GM06990 (cell line): ENCODE data around the gene RBM5.

Source experiments
- DNase-seq: peaks from one replicate; pipeline ENCODE4 v3.0.0-alpha.2; 2011; ENCODE audit not compliant: insufficient read length; ENCODE audit errors: extremely low read depth
- H3K27me3 ChIP-seq: replicated peaks from 2 replicates; pipeline ENCODE4 v1.6.0; 2011; ENCODE audit warnings: low read length; ENCODE audit not compliant: control insufficient read depth, insufficient read depth
- H3K36me3 ChIP-seq: 2 replicates; pipeline ENCODE4 v1.5.1; 2011; ENCODE audit warnings: low read length; ENCODE audit not compliant: control insufficient read depth, insufficient read depth
- H3K4me3 ChIP-seq: replicated peaks from 2 replicates; pipeline ENCODE4 v1.5.1; 2011; ENCODE audit warnings: low read depth, mild to moderate bottlenecking, control low read depth, low read length
- TF ChIP-seq, protein P1 (sequence below): IDR thresholded peaks from 2 replicates; pipeline ENCODE4 v1.5.1; 2011; ENCODE audit warnings: low read length, control low read depth, mild to moderate bottlenecking, inconsistent platforms; ENCODE audit not compliant: insufficient read depth, poor library complexity, severe bottlenecking

Gene RBM5

GRCh38 chr3:50095352-50095998 is 6.8 kb downstream of the RBM5 start:
- DNase-seq: no peak
- Histone ChIP-seq H3K36me3 (peaks cover 32% of the 10 kb centered on the region), H3K27me3 (no peaks in the 10 kb centered on the region), H3K4me3 (no peak overlapping the region)
- TF ChIP-seq, protein P1, sequence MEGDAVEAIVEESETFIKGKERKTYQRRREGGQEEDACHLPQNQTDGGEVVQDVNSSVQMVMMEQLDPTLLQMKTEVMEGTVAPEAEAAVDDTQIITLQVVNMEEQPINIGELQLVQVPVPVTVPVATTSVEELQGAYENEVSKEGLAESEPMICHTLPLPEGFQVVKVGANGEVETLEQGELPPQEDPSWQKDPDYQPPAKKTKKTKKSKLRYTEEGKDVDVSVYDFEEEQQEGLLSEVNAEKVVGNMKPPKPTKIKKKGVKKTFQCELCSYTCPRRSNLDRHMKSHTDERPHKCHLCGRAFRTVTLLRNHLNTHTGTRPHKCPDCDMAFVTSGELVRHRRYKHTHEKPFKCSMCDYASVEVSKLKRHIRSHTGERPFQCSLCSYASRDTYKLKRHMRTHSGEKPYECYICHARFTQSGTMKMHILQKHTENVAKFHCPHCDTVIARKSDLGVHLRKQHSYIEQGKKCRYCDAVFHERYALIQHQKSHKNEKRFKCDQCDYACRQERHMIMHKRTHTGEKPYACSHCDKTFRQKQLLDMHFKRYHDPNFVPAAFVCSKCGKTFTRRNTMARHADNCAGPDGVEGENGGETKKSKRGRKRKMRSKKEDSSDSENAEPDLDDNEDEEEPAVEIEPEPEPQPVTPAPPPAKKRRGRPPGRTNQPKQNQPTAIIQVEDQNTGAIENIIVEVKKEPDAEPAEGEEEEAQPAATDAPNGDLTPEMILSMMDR: no peak

DNA sequence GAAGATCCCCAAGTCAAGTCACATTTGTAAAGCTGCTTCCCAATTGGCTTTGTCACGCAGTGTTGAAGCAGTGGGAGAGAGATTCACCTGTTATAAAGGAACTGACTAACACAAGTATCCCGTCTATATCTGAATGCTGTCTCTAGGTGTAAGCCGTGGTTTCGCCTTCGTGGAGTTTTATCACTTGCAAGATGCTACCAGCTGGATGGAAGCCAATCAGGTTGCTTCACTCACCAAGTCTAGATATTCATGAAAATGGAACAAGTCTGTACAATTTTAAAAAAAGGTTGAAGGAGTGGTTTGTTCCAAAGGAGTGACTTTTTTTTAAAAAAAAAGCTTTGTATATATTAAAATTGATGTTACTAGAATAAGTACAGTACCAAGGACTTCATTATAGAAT is 11.7 kb downstream of the RBM5 start:
- Histone ChIP-seq H3K36me3 (peaks cover 35% of the 10 kb centered on the region), H3K4me3 (no peak overlapping the region), H3K27me3 (no peaks in the 10 kb centered on the region)
- no peak for DNase-seq
- TF ChIP-seq, protein P1: no peak

DNA sequence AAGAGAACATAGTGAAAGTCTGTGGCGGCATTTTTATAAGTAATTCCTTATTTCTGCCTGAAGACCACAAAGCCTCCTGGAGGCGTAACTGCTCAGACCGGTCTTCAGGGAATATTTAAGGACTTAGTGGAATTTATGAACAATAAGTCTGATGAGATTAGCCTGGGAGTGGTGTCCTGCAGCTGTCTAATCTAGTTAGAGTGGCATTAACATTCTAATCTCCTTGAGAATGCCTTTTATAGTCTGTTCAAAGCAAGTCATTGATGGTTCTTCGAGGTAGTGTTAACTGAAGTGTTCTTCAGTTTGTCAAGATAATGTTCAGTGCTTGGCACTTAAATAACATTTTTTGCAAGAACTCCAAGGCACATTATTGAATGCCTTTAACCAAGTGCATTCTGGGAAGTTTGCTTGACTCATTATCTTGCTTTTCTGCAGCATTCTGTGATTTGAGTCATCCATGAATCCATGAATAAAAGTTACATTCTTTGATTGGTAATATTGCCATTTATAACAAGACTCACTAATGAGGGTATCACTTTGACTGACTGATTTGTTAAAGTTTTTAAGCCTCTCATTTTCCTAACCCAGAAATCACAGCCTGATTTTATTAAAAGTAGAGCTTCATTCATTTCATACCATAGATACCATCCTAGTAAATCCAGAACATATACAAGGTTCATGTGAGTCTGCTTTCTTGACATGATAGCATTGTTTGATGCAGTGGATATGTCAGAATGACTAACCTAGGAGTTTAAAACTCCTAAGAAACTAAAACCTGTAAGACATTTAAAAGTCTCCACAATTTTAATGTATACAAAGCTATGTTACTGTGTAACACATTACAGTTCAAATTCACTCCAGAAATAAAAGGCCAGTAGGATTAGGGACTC is 12.5 kb downstream of the RBM5 start:
- Histone ChIP-seq H3K27me3 (no peaks in the 10 kb centered on the region), H3K4me3 (no peak overlapping the region), H3K36me3 (peaks cover 33% of the 10 kb centered on the region)
- TF ChIP-seq, protein P1: no peak
- DNase-seq: no peak

DNA sequence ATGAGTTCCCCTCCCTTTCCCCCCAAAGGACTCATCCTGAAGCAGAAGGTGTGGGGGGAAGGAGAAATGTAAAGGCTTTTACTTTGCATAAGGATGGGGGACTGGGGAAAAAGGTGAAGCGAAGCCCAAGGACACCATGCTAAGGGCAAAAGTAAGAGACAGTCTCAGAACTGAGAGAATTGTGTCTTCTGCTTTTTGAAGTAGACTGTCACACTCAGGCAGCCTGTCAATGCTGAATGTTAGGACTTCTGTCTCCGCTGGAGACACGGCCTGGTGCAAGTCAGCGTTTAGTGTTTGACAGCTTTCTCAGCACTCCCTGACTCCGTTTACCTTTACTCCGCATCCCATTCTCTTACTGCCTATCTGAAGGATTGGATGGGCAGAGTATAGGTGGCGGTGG is 13.8 kb downstream of the RBM5 start:
- DNase-seq: no peak
- Histone ChIP-seq H3K36me3 (peaks cover 36% of the 10 kb centered on the region), H3K4me3 (no peak overlapping the region), H3K27me3 (no peaks in the 10 kb centered on the region)
- TF ChIP-seq, protein P1: no peak

DNA sequence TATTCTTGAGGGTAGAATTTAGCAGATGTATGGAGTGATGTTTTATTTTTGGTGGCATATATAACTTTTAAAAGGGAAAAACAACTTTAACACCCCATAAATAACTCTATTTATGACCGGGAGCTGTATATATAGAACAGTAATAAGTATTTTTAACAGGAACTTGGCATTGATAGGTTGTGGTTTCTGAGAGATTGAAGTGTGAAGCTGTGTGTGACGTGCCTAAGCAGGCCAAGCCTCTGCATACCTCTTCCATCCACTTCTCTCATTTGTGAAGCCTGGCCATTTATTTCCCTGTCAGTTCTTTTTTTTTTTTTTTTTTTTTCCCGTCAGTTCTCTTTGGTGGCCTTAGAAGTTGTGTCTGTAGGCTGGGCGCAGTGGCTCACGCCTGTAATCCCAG is 23.0 kb downstream of the RBM5 start:
- peaks cover 47% of the 10 kb centered on the region for H3K36me3 ChIP-seq
- TF ChIP-seq, protein P1: no peak
- no peak overlapping the region for H3K4me3 ChIP-seq
- H3K27me3 ChIP-seq: no peaks in the 10 kb centered on the region
- DNase-seq: no peak
